ENCODE data around the gene PPTC7.

DNA sequence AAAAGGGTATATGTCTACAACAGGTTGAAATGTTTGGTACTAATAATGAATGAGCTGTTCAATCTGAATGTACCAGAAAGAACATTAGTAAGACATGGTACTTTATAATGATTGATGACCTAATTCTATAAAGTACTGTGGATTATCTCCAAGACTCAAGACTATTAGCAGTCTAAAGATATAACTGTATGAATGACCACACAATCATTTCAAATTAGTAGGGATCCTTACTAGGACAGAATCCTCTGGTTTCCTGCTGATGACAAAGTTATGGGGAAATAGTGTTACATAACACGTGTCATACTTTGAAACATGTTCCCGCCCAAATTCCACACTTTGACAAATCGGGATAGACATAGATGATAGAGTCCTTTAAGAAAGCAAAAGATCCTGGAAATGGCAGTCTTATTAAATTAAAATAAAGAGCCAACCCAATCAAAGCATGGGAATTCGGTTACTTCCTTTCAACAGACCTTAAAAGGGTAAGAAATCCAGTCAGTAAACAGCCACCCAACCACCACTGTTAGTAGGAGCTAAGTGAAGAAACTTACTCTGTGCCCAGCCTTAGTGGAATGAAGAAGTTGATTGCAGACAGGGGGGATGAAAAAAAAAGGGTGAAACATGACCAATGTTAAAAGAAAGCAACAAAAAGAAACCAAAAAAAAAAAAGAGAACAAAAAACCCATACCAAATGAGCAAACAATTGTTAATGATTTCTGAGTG, 84.0 kb downstream of the PPTC7 start:
- TF ChIP-seq POLR2A (IDR thresholded peaks at IDR 0.05; ENCODE audit: low read length) (no peak), GATA1 (IDR thresholded peaks at IDR 0.05; ENCODE audit: low read depth, low read length) (no peak)
